Psoas muscle (tissue), 8 donors: Measurements from ENCODE around the gene B3GAT2. TPM values are rescaled to one million over a fixed set of nuclear protein-coding genes. Genes with fewer than 3 reads are reported as not detected.

Experiments used
- ATAC-seq, 4 donors: fragments of 200-7000 bp; cut with Tn5 transposase; one replicate each; pipeline ENCODE4 v1.9.1; 2020; ENCODE audit warnings: moderate library complexity in 3 of 4, mild to moderate bottlenecking in 2 of 4
- DNase-seq, 2 donors: peaks; one replicate each; pipeline ENCODE4 v3.0.0-alpha.2; 2020
- H3K27ac ChIP-seq: fragments of 200-600 bp; one replicate; pipeline ENCODE4 v1.8.0; 2022
- H3K27me3 ChIP-seq, 3 donors: fragments of 200-600 bp in 1 of 3; one replicate each; pipeline versions ENCODE4 v1.6.1 to v1.8.0; 2013 to 2022; ENCODE audit warnings: low read length in 2 of 3, mild to moderate bottlenecking in 2 of 3, moderate library complexity in 1 of 3; ENCODE audit not compliant: insufficient read depth in 3 of 3
- H3K36me3 ChIP-seq, 2 donors: fragments of 200-600 bp in 1 of 2; one replicate each; pipeline versions ENCODE4 v1.6.1 to v1.8.0; 2013 to 2022; ENCODE audit warnings: low read depth in 1 of 2, mild to moderate bottlenecking in 1 of 2, moderate library complexity in 1 of 2; ENCODE audit not compliant: insufficient read depth in 1 of 2
- H3K4me1 ChIP-seq: fragments of 200-600 bp; one replicate; pipeline ENCODE4 v1.8.0; 2022
- H3K4me3 ChIP-seq: fragments of 200-600 bp; one replicate; pipeline ENCODE4 v1.8.0; 2022; ENCODE audit warnings: mild to moderate bottlenecking
- H3K9me3 ChIP-seq: fragments of 200-600 bp; one replicate; pipeline ENCODE4 v1.8.0; 2022
- CTCF ChIP-seq: fragments of 200-600 bp; IDR thresholded peaks from one replicate; pipeline ENCODE4 v1.8.0; 2022; ENCODE audit warnings: antibody characterized with exemption
- WGBS, 3 donors: extraction: QIAGEN DNeasy Blood & Tissue Kit; methylation state at CpG; one replicate each; pipeline versions ENCODE4 v1.1.6 to v1.1.7; 2013; 5-methylcytosine and 5-hydroxymethylcytosine counted together
- intact Hi-C, 2 donors: fragments of 100-400 bp; cut with DNase I; formaldehyde crosslinking; loops; one replicate each; pipeline versions ENCODE4 v1.11.0 to v1.14.2; 2022
- polyA plus RNA-seq, 3 donors: library from polyadenylated mRNA; stranded (reverse); fragments of 200-250 nt; gene quantifications; one replicate each; pipeline ENCODE4 v1.2.3, GENCODE V29; 2013
- total RNA-seq, 4 donors: library from RNA; stranded (reverse); fragmentation: NEBNext Ultra II Directional in 2 of 4; extraction: Animal tissue kit (Norgen Biotek cat#: 25700) in 2 of 4; gene quantifications; one replicate each; pipeline versions ENCODE4 v1.2.1 to v1.2.4, GENCODE V29; 2021 to 2023
- donor health status: healthy with polysubstance abuse.
- donor health status: DM: no; HTN: no; CAD: no; lungs with moderate emphysema.
- donor health status: Bipolar disorder and iron deficiency.
- donor health status: healthy.
- donor health status: DM: yes; HTN: yes; CAD: no.
- donor health status: DM: no; HTN: no; CAD: no.
- donor health status: DM: no; HTN: no; CAD: no.
- donor health status: DM: yes; HTN: yes; CAD: no.

The B3GAT2 gene
- total and polyA plus RNA-seq, 7 donors, result 0.04 to 0.14 (median 0.04) TPM; not detected in 4

GRCh38 chr6:70820778-70821177 lies 136.1 kb downstream of the B3GAT2 start:
- Histone ChIP-seq H3K27ac (no peak overlapping the region), H3K36me3 (peaks cover 0 to 6% of the 10 kb centered on the region in 2 donors), H3K4me1 (no peaks in the 10 kb centered on the region), H3K4me3 (no peak overlapping the region), H3K27me3 (no peaks in the 10 kb centered on the region), H3K9me3 (no peaks in the 10 kb centered on the region)
- intact Hi-C loops, result no loop called here
- 98 to 100% (median 99%) methylated on average over 2 of the region's 2 CpGs for WGBS, 3 donors
- TF ChIP-seq CTCF, result no peak
- ATAC-seq, result no peak
- no peak for DNase-seq

- Histone ChIP-seq H3K27ac (no peak overlapping the region), H3K36me3 (peaks cover 0 to 5% of the 10 kb centered on the region in 2 donors), H3K9me3 (no peaks in the 10 kb centered on the region), H3K4me3 (no peak overlapping the region), H3K27me3 (no peaks in the 10 kb centered on the region), H3K4me1 (no peaks in the 10 kb centered on the region)
- ATAC-seq, result no peak
- no peak for DNase-seq
- TF ChIP-seq CTCF, result no peak
- intact Hi-C loops, result no loop called here
- WGBS, 3 donors, result 96 to 97% (median 96%) methylated on average over 4 of the region's 4 CpGs
Observed at GRCh38 chr6:70819646-70820045, 137.2 kb downstream of the B3GAT2 start.

- intact Hi-C loops, result no loop called here
- H3K27me3 ChIP-seq, result no peaks in the 10 kb centered on the region
- no peak for TF ChIP-seq CTCF
- H3K4me1 ChIP-seq, result peaks cover 7% of the 10 kb centered on the region
- WGBS, 3 donors, result 43 to 61% (median 57%) methylated on average over 3 of the region's 3 CpGs
- no peaks in the 10 kb centered on the region for H3K36me3 ChIP-seq
- ATAC-seq (peak; percentile 46 to 97 (median 83)), DNase-seq (no peak)
- no peaks in the 10 kb centered on the region for H3K9me3 ChIP-seq
- no peak overlapping the region for H3K27ac ChIP-seq
- no peak overlapping the region for H3K4me3 ChIP-seq
Observed at GRCh38 chr6:70813885-70814284, 143.0 kb downstream of the B3GAT2 start.

- DNase-seq, result no peak
- ATAC-seq, result no peak
- H3K27ac ChIP-seq, result no peak overlapping the region
- H3K4me3 ChIP-seq, result no peak overlapping the region
- no peak for TF ChIP-seq CTCF
- intact Hi-C loops, result no loop called here
- peaks cover 7% of the 10 kb centered on the region for H3K4me1 ChIP-seq
- H3K27me3 ChIP-seq, result no peaks in the 10 kb centered on the region
- H3K9me3 ChIP-seq, result no peaks in the 10 kb centered on the region
- H3K36me3 ChIP-seq, result peaks cover 0 to 11% of the 10 kb centered on the region in 2 donors
- 78 to 89% (median 80%) methylated on average over 6 of the region's 6 CpGs for WGBS, 3 donors
Observed at GRCh38 chr6:70811788-70812187, 145.1 kb downstream of the B3GAT2 start.
